ENCODE data around the gene GALR3. TPM values are rescaled to one million over a fixed set of nuclear protein-coding genes. Genes with fewer than 3 reads are reported as not detected.
A peak's percentile ranks its signal among the peaks of the same experiment; 100 is the strongest.

Gene GALR3
- total and polyA plus RNA-seq, 2 of the 8 experiments (the other 6 are each of a cell fraction or from before 2014, with no cell fraction given) = 0.84 to 1.1 TPM

- no peak overlapping the region for H3K4me2 ChIP-seq (ENCODE audit: insufficient read depth in 1 of 2, low read depth in 2 of 2, low read length in 2 of 2)
- TF ChIP-seq KDM5A (IDR thresholded peaks at IDR 0.05; ENCODE audit: low read length) = no peak
- TF ChIP-seq POLR2A (IDR thresholded peaks at IDR 0.05; ENCODE audit: control extremely low read depth in 1 of 2, low read depth in 2 of 2, low read length in 2 of 2) = peak in 1 of 2 experiments; percentile 37; a peak in 1 of 3 replicates
- TF ChIP-seq RFX5 (IDR thresholded peaks at IDR 0.05; ENCODE audit: borderline replicate concordance, low read depth, low read length) = no peak
- TF ChIP-seq E2F6 (IDR thresholded peaks at IDR 0.05) = no peak
- no peak for TF ChIP-seq SIX5 (IDR thresholded peaks at IDR 0.05; ENCODE audit: low read depth, low read length)
- no peak for TF ChIP-seq TCF12 (IDR thresholded peaks at IDR 0.05; ENCODE audit: low read depth, low read length)
- TF ChIP-seq EGR1 (IDR thresholded peaks at IDR 0.05; ENCODE audit: borderline replicate concordance, low read depth, low read length) = no peak
- 0 out of 2 replicates have a peak, but pooled peaks have one; percentile 31 for TF ChIP-seq POLR2AphosphoS5 (IDR thresholded peaks at IDR 0.05; ENCODE audit: low read depth, low read length)
- peaks cover 4 to 6% of the 10 kb centered on the region in 2 experiments for H4K20me1 ChIP-seq (replicated peaks in 1 of 2; ENCODE audit: control insufficient read depth in 1 of 2, insufficient read depth in 2 of 2, low read length in 2 of 2)
- no peak overlapping the region for H2BK120ac ChIP-seq (replicated peaks; ENCODE audit: low read depth, low read length)
- no peak overlapping the region for H3K18ac ChIP-seq (ENCODE audit: extremely low read depth, low read length)
- H3K14ac ChIP-seq (ENCODE audit: insufficient read length) = no peak overlapping the region
- no peaks in the 10 kb centered on the region; a peak in 1 of 7 replicates for H3K4me1 ChIP-seq (replicated peaks in 1 of 4; ENCODE audit: control insufficient read depth in 3 of 4, insufficient read depth in 4 of 4, low read length in 3 of 4)
- WGBS, 2 experiments (ENCODE audit: extremely low coverage in 1 of 2, insufficient coverage in 1 of 2, insufficient read length in 1 of 2, insufficient replicate concordance in 2 of 2, low coverage in 1 of 2, low lambda C conversion rate in 2 of 2, missing lambda C conversion rate in 1 of 2) = 93% methylated on average over 2 of the region's 2 CpGs; no CpG with 5 or more reads in 1 of the 2 experiments
- no peak overlapping the region for H3K4me3 ChIP-seq (ENCODE audit: extremely low read depth in 1 of 4, insufficient read depth in 2 of 4, low read depth in 3 of 4, low read length in 4 of 4)
- no peak overlapping the region for H3K27ac ChIP-seq (ENCODE audit: low read depth, low read length)
- H3K79me2 ChIP-seq (ENCODE audit: control insufficient read depth in 1 of 2, insufficient read depth in 2 of 2, low read length in 2 of 2) = peaks cover 0 to 4% of the 10 kb centered on the region in 2 experiments; a peak in 1 of 4 replicates
- H2AK5ac ChIP-seq (ENCODE audit: low read depth, low read length) = no peak overlapping the region
- no peak for DNase-seq (ENCODE audit: low read depth in 1 of 2, low spot score in 2 of 2)
- H3K23ac ChIP-seq (ENCODE audit: insufficient read length) = no peak overlapping the region
- H4K8ac ChIP-seq (ENCODE audit: extremely low read depth, insufficient read depth, low read length) = no peak overlapping the region
- H4K91ac ChIP-seq (replicated peaks; ENCODE audit: insufficient read length, low read length) = no peak overlapping the region
- ChIA-PET CTCF (ENCODE audit: partially characterized antibody) (interaction anchor here (0.6 to 2.0 kb wide), 3 partner anchors 9 to 125 kb away, joined by 3 to 4 read pairs (median 3); no protein-coding TSS in a partner anchor), POLR2A (ENCODE audit: partially characterized antibody) (interaction anchor here (1.0 kb wide), 1 partner anchor 50 kb away, joined by 4 read pairs; no protein-coding TSS in a partner anchor)
- H3K56ac ChIP-seq (replicated peaks; ENCODE audit: insufficient read length, low read depth, low read length) = no peak overlapping the region
- H3K23me2 ChIP-seq (ENCODE audit: low read depth, low read length) = peaks cover 8% of the 10 kb centered on the region; the same call in 1 of the 2 replicates
- H2BK20ac ChIP-seq (ENCODE audit: low read length) = no peak overlapping the region
- no peak overlapping the region for H2BK15ac ChIP-seq (ENCODE audit: low read length)
- no peak overlapping the region for H2BK5ac ChIP-seq (ENCODE audit: low read depth, low read length)
- no peak overlapping the region for H3K4ac ChIP-seq (replicated peaks; ENCODE audit: insufficient read length, low read depth, low read length)
- H3K79me1 ChIP-seq (ENCODE audit: low read depth, low read length) = no peaks in the 10 kb centered on the region
- H3K9ac ChIP-seq (replicated peaks in 1 of 4; ENCODE audit: extremely low read depth in 1 of 4, low read depth in 3 of 4, low read length in 3 of 4) = no peak overlapping the region
- no peak overlapping the region for H2BK12ac ChIP-seq (ENCODE audit: low read depth, low read length)
- peaks cover 0 to 13% (median 11%) of the 10 kb centered on the region in 4 experiments; a peak in 6 of 7 replicates for H3K27me3 ChIP-seq (replicated peaks in 1 of 4; ENCODE audit: control insufficient read depth in 3 of 4, extremely low read depth in 1 of 4, insufficient read depth in 3 of 4, low read length in 3 of 4)
- peaks cover 0 to 11% (median 5%) of the 10 kb centered on the region in 4 experiments; a peak in 5 of 8 replicates for H3K36me3 ChIP-seq (ENCODE audit: control insufficient read depth in 2 of 4, insufficient read depth in 4 of 4, low read length in 3 of 4)
- no peak overlapping the region for H4K5ac ChIP-seq (ENCODE audit: insufficient read length, low read depth, low read length)
- H3K9me3 ChIP-seq (ENCODE audit: insufficient read depth in 2 of 2, low read depth in 1 of 2, low read length in 1 of 2) = no peaks in the 10 kb centered on the region
- H2AFZ ChIP-seq (ENCODE audit: low read length) = no peak overlapping the region
- no peak for FAIRE-seq
Observed at GRCh38 chr22:37811867-37812266, 11.3 kb upstream of the GALR3 start.

Measured in H1 (cell line).